Lung (tissue), 12 donors: Measurements from ENCODE around the gene TENM4. TPM values are rescaled to one million over a fixed set of nuclear protein-coding genes. Genes with fewer than 3 reads are reported as not detected.

Experiments
- ATAC-seq: fragments of 200-7000 bp; cut with Tn5 transposase; one replicate; pipeline ENCODE4 v1.9.1; 2020; ENCODE audit warnings: moderate number of reproducible peaks; ENCODE audit not compliant: insufficient read depth, low FRiP score
- DNase-seq, 3 donors: peaks; one replicate each; pipeline ENCODE4 v3.0.0-alpha.2; 2013 to 2017
- H3K27ac ChIP-seq, 2 donors: one replicate each; pipeline ENCODE4 v1.5.1; 2013; ENCODE audit warnings: mild to moderate bottlenecking in 2 of 2, moderate library complexity in 2 of 2, control low read depth in 1 of 2, inconsistent platforms in 1 of 2, low read depth in 1 of 2, low read length in 1 of 2
- H3K27me3 ChIP-seq, 3 donors: one replicate each; pipeline ENCODE4 v1.5.1; 2013; ENCODE audit warnings: low read length in 2 of 3; ENCODE audit not compliant: control insufficient read depth in 3 of 3, insufficient read depth in 3 of 3
- H3K36me3 ChIP-seq, 4 donors: one replicate each; pipeline ENCODE4 v1.5.1; 2013; ENCODE audit warnings: low read length in 4 of 4, mild to moderate bottlenecking in 1 of 4, moderate library complexity in 1 of 4; ENCODE audit not compliant: control insufficient read depth in 4 of 4, insufficient read depth in 4 of 4
- H3K4me1 ChIP-seq, 5 donors: one replicate each; pipeline ENCODE4 v1.5.1; 2013; ENCODE audit warnings: low read length in 5 of 5, mild to moderate bottlenecking in 2 of 5, moderate library complexity in 1 of 5; ENCODE audit not compliant: control insufficient read depth in 5 of 5, insufficient read depth in 5 of 5
- H3K4me3 ChIP-seq: one replicate; pipeline ENCODE4 v1.5.1; 2013; ENCODE audit warnings: mild to moderate bottlenecking, control low read depth, moderate library complexity
- H3K9ac ChIP-seq, 2 donors: one replicate each; pipeline ENCODE4 v1.5.1; 2013; ENCODE audit warnings: low read length in 2 of 2, control low read depth in 1 of 2; ENCODE audit not compliant: insufficient read depth in 1 of 2
- H3K9me3 ChIP-seq, 4 donors: one replicate each; pipeline ENCODE4 v1.5.1; 2013; ENCODE audit warnings: low read length in 3 of 4, mild to moderate bottlenecking in 1 of 4, moderate library complexity in 1 of 4; ENCODE audit not compliant: control insufficient read depth in 4 of 4, insufficient read depth in 3 of 4
- WGBS, 2 donors: extraction: QIAGEN DNeasy Blood & Tissue Kit; methylation state at CpG; one replicate each; pipeline ENCODE4 v1.1.7; 2013; 5-methylcytosine and 5-hydroxymethylcytosine counted together
- polyA plus RNA-seq, 2 donors: library from polyadenylated mRNA; stranded (reverse); fragments of 200-250 nt; gene quantifications; one replicate each; pipeline ENCODE4 v1.2.1, GENCODE V29; 2013
- total RNA-seq, 2 donors: library from RNA; depleted of rRNA in 1 of 2; stranded (reverse); fragments of >200 nt in 1 of 2; gene quantifications; one replicate each; pipeline ENCODE4 v1.2.1, GENCODE V29; 2014 to 2021
- TF ChIP-seq, protein P1 (sequence below): IDR thresholded peaks from 2 replicates; pipeline ENCODE4 v1.5.1; 2012; ENCODE audit warnings: mild to moderate bottlenecking; ENCODE audit errors: control extremely low read depth, extremely low read depth
- donor health status: control.
- donor health status: control.
- donor health status: Bipolar disorder and iron deficiency.
- donor health status: healthy.
- donor health status: DM: yes; HTN: yes; CAD: no.

TENM4 gene
- total and polyA plus RNA-seq, 4 donors, result 0.28 to 16.4 (median 3.2) TPM

DNA sequence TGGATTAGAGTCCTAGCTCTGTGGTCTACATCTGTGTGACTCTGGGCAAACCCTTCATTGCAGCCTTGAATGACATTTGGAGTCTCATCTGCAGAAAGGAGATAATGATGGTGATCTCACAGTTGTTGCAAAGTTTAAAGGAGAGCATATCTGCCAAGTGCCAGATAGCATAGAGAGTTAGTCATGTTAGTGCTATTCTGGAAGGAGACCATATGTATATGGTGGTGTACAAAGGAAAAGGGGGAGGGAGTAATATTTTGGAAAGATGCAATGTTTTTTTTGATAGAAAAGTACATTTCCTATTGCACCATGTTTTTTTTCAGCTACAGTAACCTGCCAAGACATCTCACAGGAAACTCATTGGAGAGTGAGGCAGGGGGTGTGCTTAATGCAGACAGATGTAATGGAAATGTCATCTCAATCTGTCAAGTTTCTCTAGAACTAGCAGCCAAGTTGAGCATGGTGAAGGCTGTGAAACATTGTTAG is 774.1 kb downstream of the TENM4 start:
- no peak for ATAC-seq

GRCh38 chr11:78664636-78665035 is 776.2 kb downstream of the TENM4 start:
- 84 to 100% methylated on average over 1 of the region's 1 CpG for WGBS, 2 donors
- Histone ChIP-seq H3K9me3 (no peaks in the 10 kb centered on the region), H3K4me3 (no peak overlapping the region), H3K27ac (no peak overlapping the region), H3K36me3 (peaks cover 0 to 9% (median 3%) of the 10 kb centered on the region in 4 donors), H3K4me1 (no peaks in the 10 kb centered on the region), H3K9ac (no peak overlapping the region), H3K27me3 (no peaks in the 10 kb centered on the region)
- TF ChIP-seq, protein P1, sequence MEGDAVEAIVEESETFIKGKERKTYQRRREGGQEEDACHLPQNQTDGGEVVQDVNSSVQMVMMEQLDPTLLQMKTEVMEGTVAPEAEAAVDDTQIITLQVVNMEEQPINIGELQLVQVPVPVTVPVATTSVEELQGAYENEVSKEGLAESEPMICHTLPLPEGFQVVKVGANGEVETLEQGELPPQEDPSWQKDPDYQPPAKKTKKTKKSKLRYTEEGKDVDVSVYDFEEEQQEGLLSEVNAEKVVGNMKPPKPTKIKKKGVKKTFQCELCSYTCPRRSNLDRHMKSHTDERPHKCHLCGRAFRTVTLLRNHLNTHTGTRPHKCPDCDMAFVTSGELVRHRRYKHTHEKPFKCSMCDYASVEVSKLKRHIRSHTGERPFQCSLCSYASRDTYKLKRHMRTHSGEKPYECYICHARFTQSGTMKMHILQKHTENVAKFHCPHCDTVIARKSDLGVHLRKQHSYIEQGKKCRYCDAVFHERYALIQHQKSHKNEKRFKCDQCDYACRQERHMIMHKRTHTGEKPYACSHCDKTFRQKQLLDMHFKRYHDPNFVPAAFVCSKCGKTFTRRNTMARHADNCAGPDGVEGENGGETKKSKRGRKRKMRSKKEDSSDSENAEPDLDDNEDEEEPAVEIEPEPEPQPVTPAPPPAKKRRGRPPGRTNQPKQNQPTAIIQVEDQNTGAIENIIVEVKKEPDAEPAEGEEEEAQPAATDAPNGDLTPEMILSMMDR, result no peak
- DNase-seq (no peak), ATAC-seq (no peak)

More for the DNA sequence above, 774.1 kb downstream of the TENM4 start:
- H3K4me1 ChIP-seq, result no peaks in the 10 kb centered on the region
- H3K27me3 ChIP-seq, result no peaks in the 10 kb centered on the region
- no peak for DNase-seq
- no peaks in the 10 kb centered on the region for H3K9me3 ChIP-seq
- H3K9ac ChIP-seq, result no peak overlapping the region
- TF ChIP-seq, protein P1, result no peak
- H3K27ac ChIP-seq, result no peak overlapping the region
- H3K4me3 ChIP-seq, result no peak overlapping the region
- H3K36me3 ChIP-seq, result peaks cover 0 to 16% (median 5%) of the 10 kb centered on the region in 4 donors

DNA sequence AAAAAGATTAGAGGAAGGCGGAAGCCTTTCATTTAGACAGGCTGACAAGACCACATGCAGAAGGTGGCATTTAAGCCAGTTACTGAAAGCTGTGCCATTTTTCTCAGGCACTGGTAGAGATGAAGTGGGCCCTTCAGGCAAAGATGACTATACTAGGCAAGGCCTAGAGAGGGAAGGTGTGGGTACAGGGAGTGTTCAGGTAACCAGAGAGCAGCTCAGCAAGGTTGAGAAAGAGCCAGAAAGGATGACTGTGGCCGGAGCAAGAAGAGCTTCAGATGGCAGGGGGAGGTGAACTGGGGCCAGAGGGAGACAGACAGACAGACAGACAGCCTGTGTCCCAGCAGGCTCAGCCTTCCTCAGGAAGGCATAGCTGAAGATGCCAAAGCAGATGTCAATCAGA is 778.0 kb downstream of the TENM4 start:
- H3K9me3 ChIP-seq, result no peaks in the 10 kb centered on the region
- ATAC-seq (no peak), DNase-seq (no peak)
- no peak overlapping the region for H3K9ac ChIP-seq
- H3K27me3 ChIP-seq, result no peaks in the 10 kb centered on the region
- no peaks in the 10 kb centered on the region for H3K4me1 ChIP-seq
- no peak overlapping the region for H3K27ac ChIP-seq
- peaks cover 0 to 4% (median 0%) of the 10 kb centered on the region in 4 donors for H3K36me3 ChIP-seq
- TF ChIP-seq, protein P1, result no peak
- 93 to 95% methylated on average over 2 of the region's 2 CpGs for WGBS, 2 donors
- no peak overlapping the region for H3K4me3 ChIP-seq

- Histone ChIP-seq H3K27me3 (no peaks in the 10 kb centered on the region), H3K36me3 (peaks cover 0 to 4% (median 0%) of the 10 kb centered on the region in 4 donors), H3K9me3 (no peaks in the 10 kb centered on the region), H3K4me3 (no peak overlapping the region), H3K9ac (no peak overlapping the region), H3K4me1 (no peaks in the 10 kb centered on the region), H3K27ac (no peak overlapping the region)
- TF ChIP-seq, protein P1, result no peak
- DNase-seq (no peak), ATAC-seq (no peak)
- 90 to 93% methylated on average over 4 of the region's 4 CpGs for WGBS, 2 donors
Measured at GRCh38 chr11:78660471-78660870, 780.4 kb downstream of the TENM4 start.
